AG09319 (cell line): Measurements from ENCODE around the gene CD33.

ENCODE experiments used
- DNase-seq: peaks from one replicate; pipeline ENCODE4 v3.0.0-alpha.2; 2010; ENCODE audit warnings: low read depth; ENCODE audit errors: extremely low read depth
- TF ChIP-seq, protein P1 (sequence below): IDR thresholded peaks from 2 replicates; pipeline ENCODE4 v1.5.1; 2011; ENCODE audit warnings: low read depth, mild to moderate bottlenecking, inconsistent platforms, low read length, moderate library complexity

Gene CD33

DNA sequence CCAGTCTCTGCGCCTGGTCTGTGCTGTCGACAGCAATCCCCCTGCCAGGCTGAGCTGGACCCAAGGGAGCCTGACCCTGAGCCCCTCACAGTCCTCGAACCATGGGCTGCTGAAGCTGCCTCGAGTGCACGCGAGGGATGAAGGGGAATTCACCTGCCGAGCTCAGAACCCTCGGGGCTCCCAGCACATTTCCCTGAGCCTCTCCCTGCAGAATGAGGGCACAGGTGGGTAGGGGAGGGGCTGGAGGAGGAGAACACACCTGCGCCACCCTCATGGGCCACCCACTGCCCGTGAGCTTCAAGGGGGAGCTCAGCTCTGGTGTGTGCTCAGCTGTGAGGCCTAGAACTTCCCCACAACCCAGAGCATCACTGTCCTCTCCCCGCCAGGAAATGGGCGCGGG, 38.6 kb upstream of the CD33 start:
- TF ChIP-seq, protein P1, sequence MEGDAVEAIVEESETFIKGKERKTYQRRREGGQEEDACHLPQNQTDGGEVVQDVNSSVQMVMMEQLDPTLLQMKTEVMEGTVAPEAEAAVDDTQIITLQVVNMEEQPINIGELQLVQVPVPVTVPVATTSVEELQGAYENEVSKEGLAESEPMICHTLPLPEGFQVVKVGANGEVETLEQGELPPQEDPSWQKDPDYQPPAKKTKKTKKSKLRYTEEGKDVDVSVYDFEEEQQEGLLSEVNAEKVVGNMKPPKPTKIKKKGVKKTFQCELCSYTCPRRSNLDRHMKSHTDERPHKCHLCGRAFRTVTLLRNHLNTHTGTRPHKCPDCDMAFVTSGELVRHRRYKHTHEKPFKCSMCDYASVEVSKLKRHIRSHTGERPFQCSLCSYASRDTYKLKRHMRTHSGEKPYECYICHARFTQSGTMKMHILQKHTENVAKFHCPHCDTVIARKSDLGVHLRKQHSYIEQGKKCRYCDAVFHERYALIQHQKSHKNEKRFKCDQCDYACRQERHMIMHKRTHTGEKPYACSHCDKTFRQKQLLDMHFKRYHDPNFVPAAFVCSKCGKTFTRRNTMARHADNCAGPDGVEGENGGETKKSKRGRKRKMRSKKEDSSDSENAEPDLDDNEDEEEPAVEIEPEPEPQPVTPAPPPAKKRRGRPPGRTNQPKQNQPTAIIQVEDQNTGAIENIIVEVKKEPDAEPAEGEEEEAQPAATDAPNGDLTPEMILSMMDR = no peak
- DNase-seq = no peak

DNA sequence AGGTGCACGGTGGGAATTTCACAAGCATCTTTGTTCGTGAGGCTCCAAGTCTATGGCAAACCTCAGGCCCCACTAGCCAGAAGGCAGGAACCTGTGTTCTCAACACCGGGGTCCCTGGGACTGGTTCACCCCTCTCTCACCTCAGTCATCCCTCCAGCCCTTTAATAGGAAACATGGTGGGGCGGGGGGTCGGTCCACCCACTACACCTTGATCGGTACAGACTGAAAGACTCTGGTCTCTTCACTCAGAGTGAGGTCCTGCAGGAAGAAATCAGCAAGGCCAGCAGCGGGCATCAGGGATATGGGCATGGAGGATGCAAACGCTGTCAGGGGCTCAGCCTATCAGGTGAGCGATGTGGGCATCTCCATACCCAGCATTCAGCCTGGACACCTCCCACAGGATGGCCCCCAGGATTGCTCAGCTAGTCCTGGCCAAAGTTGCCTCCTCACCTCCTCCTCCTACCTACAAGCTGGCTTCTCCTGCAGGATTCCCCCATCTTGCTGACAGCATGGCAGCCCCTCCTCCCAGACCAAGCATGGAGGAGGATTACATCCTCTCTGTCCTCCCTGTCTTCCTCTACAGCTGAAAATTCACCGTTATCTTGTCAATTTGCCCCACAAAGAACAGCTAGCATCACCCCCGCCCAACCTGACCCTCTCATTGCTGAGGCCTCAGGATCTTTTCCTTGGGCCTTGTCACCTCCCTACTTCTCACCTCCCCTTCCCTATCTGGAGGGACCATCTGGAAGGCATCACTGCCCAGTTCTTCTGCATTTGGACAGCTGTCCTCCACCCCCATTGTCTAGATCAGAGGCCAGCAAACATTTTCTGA, 37.3 kb upstream of the CD33 start:
- DNase-seq = no peak
- TF ChIP-seq, protein P1 = no peak

DNA sequence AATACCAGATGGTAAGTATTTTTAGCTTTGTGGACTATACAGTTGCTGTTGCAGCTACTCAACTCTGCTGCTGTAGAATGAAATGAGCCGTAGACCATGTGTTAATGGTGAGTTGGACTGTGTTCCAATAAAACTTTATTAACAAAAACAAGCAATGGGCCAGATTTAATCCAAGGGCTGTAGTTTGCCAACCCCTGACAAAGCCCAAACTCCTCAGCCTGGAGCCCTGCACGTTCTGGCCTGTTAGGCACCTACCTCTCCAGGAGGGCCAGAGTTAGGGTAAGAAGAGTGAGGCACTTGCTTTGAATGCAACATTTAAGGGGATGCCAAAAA, 36.7 kb upstream of the CD33 start:
- no peak for DNase-seq
- TF ChIP-seq, protein P1 = no peak

DNA sequence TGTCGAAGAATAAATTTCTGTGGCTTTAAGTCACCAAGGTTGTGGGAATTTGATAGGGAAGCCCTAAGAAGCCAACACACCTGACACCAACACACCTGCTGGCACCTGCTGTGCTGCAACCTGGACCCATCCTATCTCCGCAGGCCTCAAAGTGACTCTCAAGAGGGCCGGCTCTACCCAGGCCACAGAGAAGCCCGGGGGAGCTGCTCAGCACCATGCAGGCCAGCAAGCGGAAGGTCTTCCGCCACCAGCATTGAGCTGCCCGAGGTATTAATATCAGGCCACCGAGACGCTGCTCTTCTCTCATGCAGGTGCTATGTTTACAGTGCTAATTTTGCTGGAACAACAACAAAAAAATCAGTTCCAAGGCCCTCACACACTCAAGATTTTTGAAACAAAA, 32.2 kb upstream of the CD33 start:
- TF ChIP-seq, protein P1 = no peak
- no peak for DNase-seq

DNA sequence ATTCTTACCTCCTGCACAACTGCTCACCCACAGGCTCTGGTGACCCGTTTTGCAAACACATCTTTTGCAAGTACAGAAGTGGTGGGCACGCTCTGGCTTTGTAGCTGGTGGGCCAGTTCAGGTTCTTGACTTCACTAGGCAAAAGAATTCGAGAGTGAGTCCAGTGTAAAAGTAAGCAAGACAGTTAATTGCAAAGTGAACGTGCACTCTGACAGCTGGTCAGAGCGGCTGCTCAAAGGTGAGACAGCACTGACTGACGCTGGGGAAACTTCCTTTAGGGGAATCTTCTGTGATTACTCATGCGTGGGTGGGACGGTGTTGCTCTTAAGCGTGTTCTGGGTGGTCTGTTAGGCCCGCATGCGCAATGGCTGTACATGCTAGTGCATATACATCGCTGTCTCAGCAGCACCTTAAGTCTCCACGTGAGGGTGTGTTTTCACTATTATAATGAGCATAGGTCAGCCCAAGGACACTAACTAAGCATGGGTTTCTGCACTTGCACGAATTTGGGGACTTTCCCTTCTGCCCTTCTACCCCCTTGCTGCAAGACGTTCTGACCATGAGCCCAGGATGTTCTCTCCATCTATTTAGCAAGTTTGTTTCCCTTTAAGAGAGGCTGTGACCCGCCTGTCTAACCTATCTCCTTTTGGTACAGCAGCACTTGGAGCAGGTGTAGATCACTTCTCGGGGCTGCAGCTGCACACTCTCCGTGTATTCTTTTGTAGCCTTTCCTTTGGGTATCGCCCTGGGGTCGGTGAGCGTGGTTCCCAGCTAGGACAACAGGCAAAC, 30.2 kb upstream of the CD33 start:
- TF ChIP-seq, protein P1 = no peak
- DNase-seq = no peak

DNA sequence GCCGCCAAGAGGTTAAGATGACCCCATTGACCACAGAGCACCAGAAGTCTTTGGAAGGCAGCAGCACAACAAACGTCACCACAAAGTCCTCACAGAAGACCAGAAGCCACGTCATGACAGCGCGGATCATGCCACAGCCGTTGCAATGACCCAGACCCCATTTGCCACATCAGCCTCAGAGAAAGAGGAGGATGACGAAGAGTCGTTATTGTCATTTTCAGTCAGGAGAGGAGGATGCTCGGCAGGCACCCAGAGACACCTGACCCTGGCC, 29.6 kb upstream of the CD33 start:
- TF ChIP-seq, protein P1 = no peak
- DNase-seq = no peak

DNA sequence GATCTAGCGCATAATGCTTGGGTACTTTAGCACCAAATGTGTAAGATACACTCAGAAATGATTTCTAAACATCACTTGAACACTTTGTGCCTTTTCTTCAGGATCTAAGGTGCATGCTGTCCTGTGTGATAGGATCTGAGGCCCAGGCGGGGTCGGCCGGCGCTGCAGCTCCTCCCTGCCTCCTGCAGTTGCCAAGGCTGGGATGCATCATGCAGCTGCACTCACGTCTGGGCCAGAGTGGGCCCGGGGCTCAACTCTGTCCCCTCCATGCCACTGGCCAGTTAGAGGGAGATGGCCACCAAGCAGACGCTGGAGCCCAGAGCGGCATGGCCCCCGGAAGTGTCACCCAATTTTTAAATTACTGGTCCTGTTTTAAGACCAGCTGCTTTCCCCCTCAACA, 29.3 kb upstream of the CD33 start:
- DNase-seq = no peak
- TF ChIP-seq, protein P1 = no peak
